H1 (cell line): ENCODE results near the gene TBC1D16. TPM values are rescaled to one million over a fixed set of nuclear protein-coding genes. Genes with fewer than 3 reads are reported as not detected.

Source experiments
- CTCF ChIA-PET: fragments of 300-600 bp; sonication (Branson Sonifier 250); formaldehyde crosslinking; loops from one replicate; lab custom pipeline; 2021; ENCODE audit not compliant: partially characterized antibody; lab: Charles Lee
- POLR2A ChIA-PET: fragments of 300-600 bp; sonication (Branson Sonifier 250); formaldehyde crosslinking; loops from one replicate; lab custom pipeline; 2021; ENCODE audit warnings: inconsistent platforms; ENCODE audit not compliant: partially characterized antibody; lab: Charles Lee
- DNase-seq, 2 experiments: peaks; one replicate each; pipeline versions ENCODE4 v3.0.0 to v3.0.0-alpha.2; 2010 to 2022; ENCODE audit warnings: low spot score in 2 of 2, low read depth in 1 of 2, mixed read lengths in 1 of 2
- FAIRE-seq: peaks from 2 replicates; lab custom pipeline; 2011; peaks lifted over from hg19 to GRCh38; lab: Jason Lieb, UNC
- H2AFZ ChIP-seq: 2 replicates; pipeline ENCODE4 v1.8.1; 2012; ENCODE audit warnings: low read length, inconsistent platforms
- H2AK5ac ChIP-seq: 2 replicates; pipeline ENCODE4 v1.6.1; 2013; ENCODE audit warnings: low read depth, low read length
- H2BK120ac ChIP-seq: replicated peaks from 2 replicates; pipeline ENCODE3; 2013; ENCODE audit warnings: low read depth, low read length, inconsistent platforms
- H2BK12ac ChIP-seq: 2 replicates; pipeline ENCODE4 v1.6.1; 2013; ENCODE audit warnings: low read depth, low read length
- H2BK15ac ChIP-seq: 2 replicates; pipeline ENCODE4 v1.6.1; 2013; ENCODE audit warnings: low read length
- H2BK20ac ChIP-seq: 2 replicates; pipeline ENCODE4 v1.6.1; 2013; ENCODE audit warnings: low read length
- H2BK5ac ChIP-seq: 2 replicates; pipeline ENCODE4 v1.6.1; 2013; ENCODE audit warnings: low read depth, low read length
- H3K14ac ChIP-seq: 2 replicates; pipeline ENCODE4 v1.6.1; 2013; ENCODE audit warnings: inconsistent platforms; ENCODE audit not compliant: insufficient read length
- H3K18ac ChIP-seq: 2 replicates; pipeline ENCODE4 v1.6.1; 2013; ENCODE audit warnings: low read length; ENCODE audit errors: extremely low read depth
- H3K23ac ChIP-seq: 2 replicates; pipeline ENCODE4 v1.6.1; 2013; ENCODE audit warnings: inconsistent platforms; ENCODE audit not compliant: insufficient read length
- H3K23me2 ChIP-seq: 2 replicates; pipeline ENCODE4 v1.6.1; 2013; ENCODE audit warnings: low read depth, low read length
- H3K27ac ChIP-seq: 2 replicates; pipeline ENCODE4 v1.6.1; 2011; ENCODE audit warnings: low read depth, low read length, inconsistent platforms
- H3K27me3 ChIP-seq, 4 experiments: replicated peaks in 1 of 4; 1 replicate in 1 of 4; 2 replicates in 3 of 4; pipeline versions ENCODE4 v1.6.1 to v1.8.1; 2011 to 2013; ENCODE audit warnings: low read length in 3 of 4, mild to moderate bottlenecking in 3 of 4, inconsistent platforms in 2 of 4, mixed read lengths in 2 of 4, moderate library complexity in 1 of 4; ENCODE audit not compliant: control insufficient read depth in 3 of 4, insufficient read depth in 3 of 4; ENCODE audit errors: extremely low read depth in 1 of 4
- H3K36me3 ChIP-seq, 4 experiments: 2 replicates each; pipeline versions ENCODE4 v1.6.1 to v1.8.1; 2011 to 2013; ENCODE audit warnings: mild to moderate bottlenecking in 4 of 4, low read length in 3 of 4, moderate library complexity in 2 of 4, control low read depth in 1 of 4, inconsistent platforms in 1 of 4; ENCODE audit not compliant: insufficient read depth in 4 of 4, control insufficient read depth in 2 of 4
- H3K4ac ChIP-seq: replicated peaks from 2 replicates; pipeline ENCODE3; 2013; ENCODE audit warnings: low read length, low read depth, mixed read lengths, inconsistent platforms; ENCODE audit not compliant: insufficient read length
- H3K4me1 ChIP-seq, 4 experiments: replicated peaks in 1 of 4; 1 replicate in 1 of 4; 2 replicates in 3 of 4; pipeline versions ENCODE4 v1.6.1 to v1.8.1; 2011 to 2013; ENCODE audit warnings: low read length in 3 of 4, inconsistent platforms in 2 of 4, mixed read lengths in 1 of 4; ENCODE audit not compliant: insufficient read depth in 4 of 4, control insufficient read depth in 3 of 4
- H3K4me2 ChIP-seq, 2 experiments: 2 replicates each; pipeline versions ENCODE4 v1.6.1 to v1.8.1; 2011 to 2013; ENCODE audit warnings: low read depth in 2 of 2, low read length in 2 of 2, control low read depth in 1 of 2, inconsistent platforms in 1 of 2, mild to moderate bottlenecking in 1 of 2; ENCODE audit not compliant: insufficient read depth in 1 of 2
- H3K4me3 ChIP-seq, 4 experiments: fragments of 200-600, 300-600 bp in 1 of 4; sonication (generic), shearing (Covaris generic), sonication (Bioruptor Twin) in 1 of 4; 2 replicates each; pipeline versions ENCODE4 v1.5.1 to v1.8.1; 2011 to 2016; ENCODE audit warnings: low read length in 4 of 4, low read depth in 3 of 4, control low read depth in 2 of 4, inconsistent platforms in 2 of 4, mild to moderate bottlenecking in 2 of 4, mixed read lengths in 1 of 4, moderate library complexity in 1 of 4; ENCODE audit not compliant: insufficient read depth in 2 of 4; ENCODE audit errors: extremely low read depth in 1 of 4
- H3K56ac ChIP-seq: replicated peaks from 2 replicates; pipeline ENCODE3; 2013; ENCODE audit warnings: low read depth, mild to moderate bottlenecking, mixed read lengths, low read length, inconsistent platforms; ENCODE audit not compliant: insufficient read length
- H3K79me1 ChIP-seq: 2 replicates; pipeline ENCODE4 v1.6.1; 2013; ENCODE audit warnings: low read depth, low read length, control low read depth
- H3K79me2 ChIP-seq, 2 experiments: 2 replicates each; pipeline versions ENCODE4 v1.6.1 to v1.8.1; 2012 to 2013; ENCODE audit warnings: low read length in 2 of 2, mild to moderate bottlenecking in 2 of 2, inconsistent platforms in 1 of 2; ENCODE audit not compliant: insufficient read depth in 2 of 2, control insufficient read depth in 1 of 2
- H3K9ac ChIP-seq, 4 experiments: replicated peaks in 1 of 4; 1 replicate in 1 of 4; 2 replicates in 3 of 4; pipeline versions ENCODE4 v1.6.1 to v1.8.1; 2011 to 2013; ENCODE audit warnings: low read depth in 3 of 4, low read length in 3 of 4, control low read depth in 2 of 4, mild to moderate bottlenecking in 2 of 4, moderate library complexity in 2 of 4, inconsistent platforms in 1 of 4; ENCODE audit errors: extremely low read depth in 1 of 4
- H3K9me3 ChIP-seq, 2 experiments: 2 replicates each; pipeline versions ENCODE4 v1.6.1 to v1.8.1; 2012 to 2013; ENCODE audit warnings: mild to moderate bottlenecking in 2 of 2, moderate library complexity in 2 of 2, control low read depth in 1 of 2, inconsistent platforms in 1 of 2, low read depth in 1 of 2, low read length in 1 of 2, mixed read lengths in 1 of 2; ENCODE audit not compliant: insufficient read depth in 2 of 2
- H4K20me1 ChIP-seq, 2 experiments: replicated peaks in 1 of 2; 2 replicates each; pipeline versions ENCODE3 to v1.8.1; 2011 to 2013; ENCODE audit warnings: inconsistent platforms in 2 of 2, low read length in 2 of 2, mild to moderate bottlenecking in 1 of 2; ENCODE audit not compliant: insufficient read depth in 2 of 2, control insufficient read depth in 1 of 2
- H4K5ac ChIP-seq: 2 replicates; pipeline ENCODE4 v1.6.1; 2013; ENCODE audit warnings: low read length, low read depth, mixed read lengths, inconsistent platforms; ENCODE audit not compliant: insufficient read length
- H4K8ac ChIP-seq: 2 replicates; pipeline ENCODE4 v1.8.0; 2013; ENCODE audit warnings: mild to moderate bottlenecking, moderate library complexity, low read length, inconsistent platforms; ENCODE audit not compliant: insufficient read depth; ENCODE audit errors: extremely low read depth
- H4K91ac ChIP-seq: replicated peaks from 2 replicates; pipeline ENCODE3; 2013; ENCODE audit warnings: low read length, mixed read lengths, inconsistent platforms; ENCODE audit not compliant: insufficient read length
- BCL11A ChIP-seq, 2 experiments: IDR thresholded peaks; one replicate each; pipeline ENCODE4 v1.6.1; 2011; ENCODE audit warnings: low read depth in 2 of 2, low read length in 2 of 2, mild to moderate bottlenecking in 2 of 2
- CTBP2 ChIP-seq: IDR thresholded peaks from 2 replicates; pipeline ENCODE4 v1.7.0; 2011; ENCODE audit warnings: borderline replicate concordance, mild to moderate bottlenecking, moderate library complexity, mixed read lengths, low read length; ENCODE audit not compliant: insufficient read depth, insufficient read length
- KDM1A ChIP-seq: fragments of 200-600, 300-600 bp; sonication (generic); IDR thresholded peaks from 2 replicates; pipeline ENCODE4 v1.7.1; 2016; ENCODE audit warnings: mild to moderate bottlenecking, low read length, borderline replicate concordance
- KDM5A ChIP-seq: fragments of 200-600 bp; IDR thresholded peaks from 2 replicates; pipeline ENCODE4 v1.7.1; 2012; ENCODE audit warnings: mild to moderate bottlenecking, low read length, inconsistent platforms, mixed read lengths
- POLR2AphosphoS5 ChIP-seq: IDR thresholded peaks from 2 replicates; pipeline ENCODE4 v1.6.1; 2011; ENCODE audit warnings: low read depth, low read length
- SIN3A ChIP-seq, 2 experiments: IDR thresholded peaks in 1 of 2; conservative IDR thresholded peaks in 1 of 2; 2 replicates each; pipeline ENCODE4 v1.6.1; 2011 to 2012; ENCODE audit warnings: low read length in 2 of 2, improper control_type of control experiment in 1 of 2, low read depth in 1 of 2, mild to moderate bottlenecking in 1 of 2
- WGBS, 2 experiments: shearing (Covaris generic) in 1 of 2; methylation state at CpG; one replicate each; pipeline versions ENCODE4 v1.1.6 to v1.1.7; 2013 to 2015; ENCODE audit warnings: low lambda C conversion rate in 2 of 2, mixed read lengths in 2 of 2, inconsistent platforms in 1 of 2, low coverage in 1 of 2, missing lambda C conversion rate in 1 of 2; ENCODE audit not compliant: insufficient replicate concordance in 2 of 2, insufficient coverage in 1 of 2, insufficient read length in 1 of 2; ENCODE audit errors: extremely low coverage in 1 of 2, missing lambda C conversion rate in 1 of 2; 5-methylcytosine and 5-hydroxymethylcytosine counted together
- polyA plus RNA-seq, 7 experiments: library from polyadenylated mRNA; depleted of rRNA in 3 of 7; stranded (reverse) in 5 of 7; unstranded in 2 of 7; fragments of >200 nt in 5 of 7; fragments of 200-250 nt in 2 of 7; gene quantifications; 1 replicate in 5 of 7; 2 replicates in 1 of 7; 4 replicates in 1 of 7; pipeline versions ENCODE4 v1.2.1 to v1.2.3, GENCODE V29; 2011 to 2013; ENCODE audit warnings: missing spikeins in 2 of 7, mixed read lengths in 2 of 7
- total RNA-seq: library from RNA; stranded (reverse); fragmentation: NEBNext Ultra II Directional; extraction: Animal tissue kit (Norgen Biotek cat#: 25700); gene quantifications from 2 replicates; pipeline ENCODE4 v1.2.1, GENCODE V29; 2021
- TF ChIP-seq, protein P1 (sequence below): IDR thresholded peaks from 2 replicates; pipeline ENCODE4 v1.6.1; 2011; ENCODE audit warnings: low read depth, mild to moderate bottlenecking, low read length; ENCODE audit not compliant: insufficient read depth
- TF ChIP-seq, protein P2 (sequence below): IDR thresholded peaks from 2 replicates; pipeline ENCODE4 v1.6.1; 2012; ENCODE audit warnings: inconsistent platforms
- TF ChIP-seq, protein P3 (sequence below), 3 experiments: IDR thresholded peaks; 1 replicate in 2 of 3; 2 replicates in 1 of 3; pipeline versions ENCODE4 v1.5.1 to v1.6.1; 2011; ENCODE audit warnings: low read length in 3 of 3, mild to moderate bottlenecking in 3 of 3, inconsistent platforms in 2 of 3, low read depth in 1 of 3, moderate library complexity in 1 of 3; ENCODE audit not compliant: insufficient read depth in 1 of 3; ENCODE audit errors: control extremely low read depth in 1 of 3

TBC1D16 gene
- total and polyA plus RNA-seq, 2 of the 8 experiments (the other 6 are each of a cell fraction or from before 2014, with no cell fraction given) = 21.1 to 109 TPM

DNA sequence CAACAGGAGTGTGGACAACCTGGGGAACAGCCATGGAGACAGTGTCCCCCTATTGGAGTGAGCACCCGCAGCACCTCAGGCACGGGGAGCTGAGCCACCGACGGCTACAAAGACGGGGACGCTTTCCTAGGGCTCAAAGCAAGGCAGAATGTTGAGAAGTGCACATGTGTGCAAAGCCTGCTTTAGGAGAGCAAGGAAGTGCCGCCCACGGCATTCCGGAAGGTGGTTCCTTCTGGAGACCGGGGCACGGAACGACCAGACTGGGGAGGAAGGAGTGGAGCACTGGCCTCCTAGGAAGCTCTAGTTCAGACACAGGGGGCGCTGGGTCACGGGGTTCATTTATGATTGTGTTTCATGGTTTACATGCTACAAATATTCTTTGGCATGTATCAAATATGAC lies 52.2 kb downstream of the TBC1D16 start:
- no peak overlapping the region for H3K4me2 ChIP-seq
- H3K56ac ChIP-seq = no peak overlapping the region
- ChIA-PET CTCF (interaction anchor here (0.6 to 2.2 kb wide), 7 partner anchors 8 to 139 kb away, joined by 3 to 6 read pairs (median 5); partner anchors contain the start of gene GAA), POLR2A (interaction anchor here (0.8 to 1.4 kb wide), 4 partner anchors 10 to 51 kb away, joined by 3 to 4 read pairs (median 4); no protein-coding TSS in a partner anchor)
- H2BK5ac ChIP-seq = no peak overlapping the region
- no peak overlapping the region for H4K5ac ChIP-seq
- peaks cover 8 to 10% of the 10 kb centered on the region in 2 experiments for H4K20me1 ChIP-seq
- DNase-seq (no peak), FAIRE-seq (no peak)
- H3K9ac ChIP-seq = no peak overlapping the region
- no peaks in the 10 kb centered on the region for H3K23me2 ChIP-seq
- no peak overlapping the region for H2AFZ ChIP-seq
- H3K36me3 ChIP-seq = peaks cover 0 to 2% (median 0%) of the 10 kb centered on the region in 4 experiments; a peak in 1 of 8 replicates
- H3K4ac ChIP-seq = no peak overlapping the region
- H4K8ac ChIP-seq = peak overlapping the region; percentile 57; the same call in 1 of the 2 replicates
- no peak overlapping the region for H3K27ac ChIP-seq
- H3K4me3 ChIP-seq = no peak overlapping the region
- no peaks in the 10 kb centered on the region for H3K9me3 ChIP-seq
- H2BK15ac ChIP-seq = no peak overlapping the region
- no peak overlapping the region; the same call in 1 of the 2 replicates for H3K18ac ChIP-seq
- peaks cover 18% of the 10 kb centered on the region for H3K79me1 ChIP-seq
- H2BK120ac ChIP-seq = no peak overlapping the region
- H2BK12ac ChIP-seq = no peak overlapping the region
- H3K79me2 ChIP-seq = peaks cover 0 to 19% of the 10 kb centered on the region in 2 experiments; a peak in 1 of 4 replicates
- H3K14ac ChIP-seq = no peak overlapping the region
- no peak overlapping the region for H2AK5ac ChIP-seq
- no peak overlapping the region for H2BK20ac ChIP-seq
- WGBS, 2 experiments = 93% methylated on average over 14 of the region's 14 CpGs; no CpG with 5 or more reads in 1 of the 2 experiments
- no peaks in the 10 kb centered on the region; a peak in 1 of 7 replicates for H3K27me3 ChIP-seq
- peaks cover 0 to 8% (median 2%) of the 10 kb centered on the region in 4 experiments; a peak in 4 of 7 replicates for H3K4me1 ChIP-seq
- no peak overlapping the region for H4K91ac ChIP-seq
- H3K23ac ChIP-seq = no peak overlapping the region
- TF ChIP-seq SIN3A (conservative IDR thresholded peaks at IDR 0.05 in 1 of 2, IDR thresholded peaks at IDR 0.05 in 1 of 2; ENCODE audit: low read depth in 1 of 2, low read length in 2 of 2) = no peak
- TF ChIP-seq KDM1A = no peak
- TF ChIP-seq, protein P1, sequence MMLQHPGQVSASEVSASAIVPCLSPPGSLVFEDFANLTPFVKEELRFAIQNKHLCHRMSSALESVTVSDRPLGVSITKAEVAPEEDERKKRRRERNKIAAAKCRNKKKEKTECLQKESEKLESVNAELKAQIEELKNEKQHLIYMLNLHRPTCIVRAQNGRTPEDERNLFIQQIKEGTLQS = no peak
- TF ChIP-seq KDM5A = no peak
- TF ChIP-seq BCL11A (IDR thresholded peaks at IDR 0.05; ENCODE audit: low read depth in 2 of 2, low read length in 2 of 2) = no peak
- TF ChIP-seq, protein P2, sequence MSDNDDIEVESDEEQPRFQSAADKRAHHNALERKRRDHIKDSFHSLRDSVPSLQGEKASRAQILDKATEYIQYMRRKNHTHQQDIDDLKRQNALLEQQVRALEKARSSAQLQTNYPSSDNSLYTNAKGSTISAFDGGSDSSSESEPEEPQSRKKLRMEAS = no peak
- no peak for TF ChIP-seq POLR2AphosphoS5
- TF ChIP-seq CTBP2 = no peak
- TF ChIP-seq, protein P3, sequence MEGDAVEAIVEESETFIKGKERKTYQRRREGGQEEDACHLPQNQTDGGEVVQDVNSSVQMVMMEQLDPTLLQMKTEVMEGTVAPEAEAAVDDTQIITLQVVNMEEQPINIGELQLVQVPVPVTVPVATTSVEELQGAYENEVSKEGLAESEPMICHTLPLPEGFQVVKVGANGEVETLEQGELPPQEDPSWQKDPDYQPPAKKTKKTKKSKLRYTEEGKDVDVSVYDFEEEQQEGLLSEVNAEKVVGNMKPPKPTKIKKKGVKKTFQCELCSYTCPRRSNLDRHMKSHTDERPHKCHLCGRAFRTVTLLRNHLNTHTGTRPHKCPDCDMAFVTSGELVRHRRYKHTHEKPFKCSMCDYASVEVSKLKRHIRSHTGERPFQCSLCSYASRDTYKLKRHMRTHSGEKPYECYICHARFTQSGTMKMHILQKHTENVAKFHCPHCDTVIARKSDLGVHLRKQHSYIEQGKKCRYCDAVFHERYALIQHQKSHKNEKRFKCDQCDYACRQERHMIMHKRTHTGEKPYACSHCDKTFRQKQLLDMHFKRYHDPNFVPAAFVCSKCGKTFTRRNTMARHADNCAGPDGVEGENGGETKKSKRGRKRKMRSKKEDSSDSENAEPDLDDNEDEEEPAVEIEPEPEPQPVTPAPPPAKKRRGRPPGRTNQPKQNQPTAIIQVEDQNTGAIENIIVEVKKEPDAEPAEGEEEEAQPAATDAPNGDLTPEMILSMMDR (IDR thresholded peaks at IDR 0.05; ENCODE audit: control extremely low read depth in 1 of 3, insufficient read depth in 1 of 3, low read depth in 1 of 3, low read length in 3 of 3) = no peak
